ENCODE data around the gene KCNMA1. TPM values are rescaled to one million over a fixed set of nuclear protein-coding genes. Genes with fewer than 3 reads are reported as not detected.

KCNMA1 gene
- total and polyA plus RNA-seq, 9 of the 15 experiments (the other 6 are each of a cell fraction or from before 2014, with no cell fraction given), result 0.01 to 0.95 (median 0.15) TPM; not detected in 4

DNA sequence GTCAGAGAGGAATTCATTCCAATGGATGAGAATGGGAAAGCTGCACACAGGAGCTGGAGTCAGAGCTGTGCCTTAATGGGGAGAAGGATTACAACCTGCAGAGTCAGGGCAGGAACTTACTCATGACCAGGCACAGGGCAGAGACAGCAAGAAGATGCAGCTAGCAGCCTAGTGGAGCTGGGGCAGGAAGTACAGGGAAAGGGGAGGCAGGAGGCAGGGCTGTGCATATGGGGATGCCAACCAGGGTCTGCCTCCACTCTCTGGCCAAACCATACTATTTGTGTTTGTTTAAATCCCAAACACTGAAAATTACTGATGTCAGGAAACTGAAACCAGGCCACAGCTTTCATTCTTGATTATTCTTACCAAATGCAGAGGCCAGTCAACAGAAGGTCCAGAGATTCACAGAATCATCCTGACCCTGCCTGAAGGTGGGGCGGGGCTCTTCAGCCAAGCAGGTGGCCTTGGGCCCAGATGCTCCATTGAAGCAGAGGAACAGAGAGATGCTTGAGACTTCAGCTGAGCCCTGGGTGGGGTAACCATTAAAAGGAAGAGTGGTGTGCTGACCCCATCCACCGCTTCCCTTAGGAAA, 461.9 kb downstream of the KCNMA1 start:
- ATAC-seq (no peak), DNase-seq (ENCODE audit: extremely low read depth in 1 of 4, low spot score in 3 of 4) (no peak), FAIRE-seq (no peak)
- H3K36me3 ChIP-seq (ENCODE audit: control insufficient read depth, insufficient read depth, low read length), result no peaks in the 10 kb centered on the region
- no peak overlapping the region for H2AFZ ChIP-seq (ENCODE audit: low read depth, low read length)
- no peaks in the 10 kb centered on the region for H3K9me3 ChIP-seq (replicated peaks; ENCODE audit: control insufficient read depth, insufficient read depth, low read depth, low read length)
- H3K4me1 ChIP-seq (replicated peaks in 1 of 2; ENCODE audit: control insufficient read depth in 2 of 2, insufficient read depth in 2 of 2, low read length in 2 of 2), result no peaks in the 10 kb centered on the region
- H3K27ac ChIP-seq (ENCODE audit: extremely low read depth, low read depth, low read length), result no peak overlapping the region
- WGBS (ENCODE audit: insufficient coverage, low coverage, missing lambda C conversion rate), result 0% methylated on average over 2 of the region's 2 CpGs
- TF ChIP-seq PHB2 (IDR thresholded peaks at IDR 0.05; ENCODE audit: low read depth) (no peak), RBM34 (IDR thresholded peaks at IDR 0.05; ENCODE audit: borderline replicate concordance, insufficient read depth, low read length) (no peak)
- no peaks in the 10 kb centered on the region for H3K9me1 ChIP-seq (ENCODE audit: control insufficient read depth, insufficient read depth, low read length)
- H3K4me3 ChIP-seq, result no peak overlapping the region
- H3K4me2 ChIP-seq (ENCODE audit: insufficient read depth, low read length), result no peak overlapping the region
- peaks cover 11 to 17% of the 10 kb centered on the region in 2 experiments; a peak in 4 of 5 replicates for H3K27me3 ChIP-seq (ENCODE audit: control insufficient read depth in 2 of 2, insufficient read depth in 2 of 2, low read length in 2 of 2)
- in situ Hi-C loops (cut with MboI) (no loop called here), intact Hi-C loops (cut with micrococcal nuclease) (loop anchor here (2.0 kb wide), 1 partner anchor 581 kb away; no protein-coding TSS in a partner anchor)
- ChIA-PET POLR2A (no interaction called here), CTCF (ENCODE audit: low intra/inter-chr PET ratio) (interaction anchor here (0.6 to 3.1 kb wide), 3 partner anchors 465 to 517 kb away, joined by 5 to 25 read pairs (median 6); no protein-coding TSS in a partner anchor)
- BruUV-seq (replicated peaks), result no TSS peak
- no peaks in the 10 kb centered on the region; the same call in 1 of the 2 replicates for H4K20me1 ChIP-seq (replicated peaks; ENCODE audit: control insufficient read depth, insufficient read depth, low read length)
- H3K9ac ChIP-seq (ENCODE audit: insufficient read depth in 1 of 2, low read depth in 2 of 2, low read length in 2 of 2), result no peak overlapping the region
- H3K79me2 ChIP-seq (ENCODE audit: control insufficient read depth, insufficient read depth, low read length), result no peaks in the 10 kb centered on the region

GRCh38 chr10:77173615-77174461, 463.8 kb downstream of the KCNMA1 start:
- peaks cover 3 to 5% of the 10 kb centered on the region in 2 experiments; a peak in 3 of 5 replicates for H3K27me3 ChIP-seq (ENCODE audit: control insufficient read depth in 2 of 2, insufficient read depth in 2 of 2, low read length in 2 of 2)
- H3K36me3 ChIP-seq (ENCODE audit: control insufficient read depth, insufficient read depth, low read length), result no peaks in the 10 kb centered on the region
- H3K9me3 ChIP-seq (replicated peaks; ENCODE audit: control insufficient read depth, insufficient read depth, low read depth, low read length), result no peaks in the 10 kb centered on the region
- no peak overlapping the region for H2AFZ ChIP-seq (ENCODE audit: low read depth, low read length)
- WGBS (ENCODE audit: insufficient coverage, low coverage, missing lambda C conversion rate), result 8% methylated on average over 4 of the region's 4 CpGs
- ATAC-seq (peak; percentile 95), DNase-seq (ENCODE audit: extremely low read depth in 1 of 4, low spot score in 3 of 4) (peak; percentile 78 to 83 (median 81)), FAIRE-seq (peak; percentile 98)
- no peak overlapping the region for H3K27ac ChIP-seq (ENCODE audit: extremely low read depth, low read depth, low read length)
- no peaks in the 10 kb centered on the region; the same call in 1 of the 2 replicates for H4K20me1 ChIP-seq (replicated peaks; ENCODE audit: control insufficient read depth, insufficient read depth, low read length)
- intact Hi-C loops (cut with micrococcal nuclease), result loop anchor here (1.0 to 5.0 kb wide), 3 partner anchors 467 to 663 kb away; no protein-coding TSS in a partner anchor
- ChIA-PET CTCF (ENCODE audit: low intra/inter-chr PET ratio) (interaction anchor here (1.0 to 3.1 kb wide), 5 partner anchors 8 to 583 kb away, joined by 3 to 25 read pairs (median 11); no protein-coding TSS in a partner anchor), POLR2A (interaction anchor here (0.6 to 0.7 kb wide), 2 partner anchors 14 to 462 kb away, joined by 3 read pairs; no protein-coding TSS in a partner anchor)
- in situ Hi-C loops (cut with MboI), result no loop called here
- H3K9me1 ChIP-seq (ENCODE audit: control insufficient read depth, insufficient read depth, low read length), result no peaks in the 10 kb centered on the region
- no peak overlapping the region for H3K9ac ChIP-seq (ENCODE audit: insufficient read depth in 1 of 2, low read depth in 2 of 2, low read length in 2 of 2)
- H3K79me2 ChIP-seq (ENCODE audit: control insufficient read depth, insufficient read depth, low read length), result no peaks in the 10 kb centered on the region
- no peaks in the 10 kb centered on the region for H3K4me1 ChIP-seq (replicated peaks in 1 of 2; ENCODE audit: control insufficient read depth in 2 of 2, insufficient read depth in 2 of 2, low read length in 2 of 2)
- no TSS peak for BruUV-seq (replicated peaks)
- H3K4me3 ChIP-seq, result no peak overlapping the region
- H3K4me2 ChIP-seq (ENCODE audit: insufficient read depth, low read length), result no peak overlapping the region
- TF ChIP-seq CEBPG (CRISPR knock-in tag; IDR thresholded peaks at IDR 0.05) (0 out of 2 replicates have a peak, but pooled peaks have one; percentile 40), CEBPG (tag; conservative IDR thresholded peaks at IDR 0.05 in 1 of 2, IDR thresholded peaks at IDR 0.05 in 1 of 2) (peak in 1 of 2 experiments; percentile 71; a peak in 2 of 4 replicates), PHF8 (IDR thresholded peaks at IDR 0.05; ENCODE audit: borderline replicate concordance, low read length) (no peak), SMC3 (conservative IDR thresholded peaks at IDR 0.05; ENCODE audit: insufficient read depth, low read depth, low read length) (peak; percentile 78), IRF1 (CRISPR knock-in tag; IDR thresholded peaks at IDR 0.05; ENCODE audit: borderline replicate concordance) (no peak), MAZ (CRISPR knock-in tag; conservative IDR thresholded peaks at IDR 0.05 in 1 of 2, IDR thresholded peaks at IDR 0.05 in 1 of 2) (peak in 1 of 2 experiments; percentile 25; a peak in 1 of 4 replicates), KLF16 (IDR thresholded peaks at IDR 0.05) (peak; percentile 52; the same call in 1 of the 2 replicates), STAG1 (CRISPR knock-in tag; IDR thresholded peaks at IDR 0.05; ENCODE audit: borderline replicate concordance) (peak; percentile 79; the same call in 1 of the 2 replicates)
